ENCODE data around the gene C1QB.
"Not testable (repeated sequence)": the region's sequence is repeated elsewhere in the genome, so short reads cannot be mapped to it uniquely, and the experiment has no call there.

GRCh38 chr1:22676151-22676550 lies 23.1 kb downstream of the C1QB start:
- TF ChIP-seq EZH2 (IDR thresholded peaks at IDR 0.05); POLR2AphosphoS5 (IDR thresholded peaks at IDR 0.05; ENCODE audit: borderline replicate concordance, low read depth, low read length): not testable (repeated sequence)

Data from SK-N-MC (cell line).